Fibroblast of pulmonary artery (primary cell): ENCODE measurements around the gene DPYSL5.

Experiments used
- DNase-seq: peaks from one replicate; pipeline ENCODE4 v3.0.0-alpha.2; 2010; ENCODE audit warnings: low read depth
- H3K4me3 ChIP-seq: replicated peaks from 2 replicates; pipeline ENCODE4 v1.5.1; 2011; ENCODE audit warnings: low read depth, mild to moderate bottlenecking, control low read depth, low read length, moderate library complexity
- TF ChIP-seq, protein P1 (sequence below): IDR thresholded peaks from 2 replicates; pipeline ENCODE4 v1.5.1; 2011; ENCODE audit warnings: mild to moderate bottlenecking, control low read depth, low read length, inconsistent platforms; ENCODE audit errors: missing control alignments

Gene DPYSL5

DNA sequence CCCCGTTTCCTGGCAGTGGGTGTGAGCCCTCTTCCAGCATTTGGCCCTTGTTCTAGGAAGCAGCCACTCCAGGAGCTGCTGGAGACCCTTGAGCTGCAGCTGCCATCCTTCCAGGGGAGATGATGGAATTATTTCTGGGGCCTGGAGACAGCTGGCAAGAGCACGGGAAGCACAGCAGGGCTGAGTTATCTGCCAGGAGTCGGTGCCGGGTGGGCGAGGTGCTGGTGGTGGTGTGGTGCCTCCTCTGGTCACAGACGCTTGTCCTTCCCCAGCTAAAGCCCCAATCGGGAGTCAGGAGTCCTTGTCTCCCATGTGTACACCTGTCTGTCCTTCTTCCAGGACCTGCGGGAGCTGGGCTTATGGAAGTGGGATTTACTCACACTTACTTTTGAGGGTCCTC is 36.0 kb downstream of the DPYSL5 start:
- TF ChIP-seq, protein P1, sequence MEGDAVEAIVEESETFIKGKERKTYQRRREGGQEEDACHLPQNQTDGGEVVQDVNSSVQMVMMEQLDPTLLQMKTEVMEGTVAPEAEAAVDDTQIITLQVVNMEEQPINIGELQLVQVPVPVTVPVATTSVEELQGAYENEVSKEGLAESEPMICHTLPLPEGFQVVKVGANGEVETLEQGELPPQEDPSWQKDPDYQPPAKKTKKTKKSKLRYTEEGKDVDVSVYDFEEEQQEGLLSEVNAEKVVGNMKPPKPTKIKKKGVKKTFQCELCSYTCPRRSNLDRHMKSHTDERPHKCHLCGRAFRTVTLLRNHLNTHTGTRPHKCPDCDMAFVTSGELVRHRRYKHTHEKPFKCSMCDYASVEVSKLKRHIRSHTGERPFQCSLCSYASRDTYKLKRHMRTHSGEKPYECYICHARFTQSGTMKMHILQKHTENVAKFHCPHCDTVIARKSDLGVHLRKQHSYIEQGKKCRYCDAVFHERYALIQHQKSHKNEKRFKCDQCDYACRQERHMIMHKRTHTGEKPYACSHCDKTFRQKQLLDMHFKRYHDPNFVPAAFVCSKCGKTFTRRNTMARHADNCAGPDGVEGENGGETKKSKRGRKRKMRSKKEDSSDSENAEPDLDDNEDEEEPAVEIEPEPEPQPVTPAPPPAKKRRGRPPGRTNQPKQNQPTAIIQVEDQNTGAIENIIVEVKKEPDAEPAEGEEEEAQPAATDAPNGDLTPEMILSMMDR: no peak
- DNase-seq: no peak
- H3K4me3 ChIP-seq: no peak overlapping the region

DNA sequence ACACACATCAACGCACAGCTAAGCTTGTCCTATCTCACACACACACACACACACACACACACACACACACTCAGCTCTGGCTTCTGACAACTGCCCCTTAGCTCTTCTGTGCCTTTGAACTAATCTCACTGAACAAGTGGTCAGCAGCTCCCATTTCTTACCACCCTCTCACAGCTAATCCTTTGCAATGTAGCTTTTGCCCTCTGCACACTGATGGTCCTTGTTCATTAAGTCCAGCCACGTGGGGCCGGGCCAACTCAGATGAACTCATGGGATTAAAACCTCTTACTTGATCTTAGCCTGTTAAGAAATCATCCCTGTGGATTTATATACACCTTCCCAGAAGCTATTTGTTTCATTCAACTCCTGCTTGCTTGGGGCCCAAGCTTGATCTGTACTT is 36.6 kb downstream of the DPYSL5 start:
- H3K4me3 ChIP-seq: no peak overlapping the region
- TF ChIP-seq, protein P1: no peak
- DNase-seq: no peak

DNA sequence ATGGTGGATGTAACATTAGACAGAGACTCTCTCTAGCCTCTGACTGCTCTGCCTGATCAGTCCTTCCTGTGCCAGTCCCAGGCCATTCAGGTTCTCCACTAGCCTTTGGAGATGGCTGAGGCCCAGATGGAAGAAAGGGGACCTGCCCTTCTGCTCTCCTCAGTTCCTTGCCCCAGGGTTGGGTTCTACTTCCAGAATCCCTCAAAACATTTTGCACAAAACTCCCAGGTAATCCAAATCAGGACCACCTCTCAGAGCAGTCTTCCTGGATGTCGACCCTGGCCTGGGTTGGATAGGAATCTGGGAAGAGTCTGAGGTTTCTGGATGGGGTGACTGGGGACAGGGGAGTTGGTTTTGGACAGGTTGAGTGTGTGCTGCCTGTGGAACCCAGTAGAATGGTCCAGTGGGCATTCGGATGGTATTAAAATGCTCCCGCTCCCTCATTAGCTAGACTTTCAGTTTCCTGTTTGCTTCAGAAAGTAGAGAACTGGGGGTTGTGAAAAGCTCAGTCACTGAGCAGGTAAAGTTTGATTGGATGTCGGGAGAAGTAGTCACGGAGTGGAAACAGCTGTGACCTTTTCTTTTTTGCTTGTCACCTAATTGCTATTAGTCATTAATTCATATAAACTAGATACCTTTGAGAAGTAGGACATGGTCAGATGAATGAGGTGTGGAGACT is 37.9 kb downstream of the DPYSL5 start:
- TF ChIP-seq, protein P1: no peak
- DNase-seq: no peak
- H3K4me3 ChIP-seq: no peak overlapping the region

DNA sequence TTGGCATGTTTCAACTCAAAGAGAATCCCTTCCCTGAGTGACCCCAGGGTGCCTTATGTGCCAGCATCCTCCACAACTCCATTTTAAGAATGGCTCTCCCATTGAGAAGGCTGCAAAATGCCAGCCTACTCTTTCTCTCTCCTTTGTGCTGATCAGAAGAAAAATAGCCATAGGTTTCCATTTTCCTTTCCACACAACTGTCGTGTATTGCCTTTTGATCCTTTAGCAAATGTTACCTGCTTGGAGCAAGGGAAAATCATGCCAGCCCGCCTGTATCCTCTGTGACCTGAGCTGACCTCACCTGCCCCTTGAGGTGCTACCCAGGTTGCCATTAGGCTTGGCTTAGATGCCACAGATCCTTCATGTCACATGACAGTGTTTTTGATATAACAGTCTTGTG is 38.8 kb downstream of the DPYSL5 start:
- DNase-seq: no peak
- TF ChIP-seq, protein P1: no peak
- no peak overlapping the region for H3K4me3 ChIP-seq

DNA sequence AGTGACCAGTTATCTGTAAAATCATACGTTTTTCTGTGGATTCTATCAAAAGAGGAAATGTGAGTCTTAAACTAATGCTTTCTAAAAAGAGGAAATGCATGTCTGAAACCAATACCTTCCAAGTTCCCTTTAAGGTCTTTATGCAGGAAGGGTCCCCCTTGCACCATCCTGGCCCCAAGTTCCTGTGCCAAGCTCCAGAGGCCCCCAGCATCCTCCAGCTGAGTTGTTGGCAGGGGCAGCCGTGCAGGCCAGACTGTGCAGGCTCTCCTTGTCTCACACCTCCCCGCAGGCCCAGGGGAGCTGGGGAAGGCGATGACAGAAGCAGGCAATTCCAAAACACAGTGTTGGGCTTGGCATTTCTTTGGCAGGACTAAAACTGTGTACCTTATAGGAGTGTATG is 39.2 kb downstream of the DPYSL5 start:
- DNase-seq: no peak
- TF ChIP-seq, protein P1: no peak
- H3K4me3 ChIP-seq: no peak overlapping the region

DNA sequence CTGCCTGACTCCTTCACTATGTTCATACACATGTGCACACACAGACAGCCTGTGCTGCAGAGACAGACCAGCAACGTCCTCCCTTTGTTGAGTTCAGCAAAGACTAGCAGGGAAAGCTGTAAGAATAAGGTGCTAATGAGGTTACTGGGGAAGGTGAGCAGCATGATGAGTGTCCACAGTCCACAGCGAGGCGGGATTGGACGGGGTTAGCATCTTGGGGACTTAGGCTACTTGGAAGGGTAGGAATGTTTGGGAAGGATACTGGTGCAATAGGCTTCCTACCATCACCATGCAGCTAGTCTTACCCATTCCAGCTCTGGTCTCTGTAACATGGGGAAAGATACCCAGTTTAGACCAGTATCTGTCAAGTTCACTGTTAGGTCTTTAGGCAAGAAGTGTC is 41.9 kb downstream of the DPYSL5 start:
- no peak for DNase-seq
- TF ChIP-seq, protein P1: no peak
- no peak overlapping the region for H3K4me3 ChIP-seq

DNA sequence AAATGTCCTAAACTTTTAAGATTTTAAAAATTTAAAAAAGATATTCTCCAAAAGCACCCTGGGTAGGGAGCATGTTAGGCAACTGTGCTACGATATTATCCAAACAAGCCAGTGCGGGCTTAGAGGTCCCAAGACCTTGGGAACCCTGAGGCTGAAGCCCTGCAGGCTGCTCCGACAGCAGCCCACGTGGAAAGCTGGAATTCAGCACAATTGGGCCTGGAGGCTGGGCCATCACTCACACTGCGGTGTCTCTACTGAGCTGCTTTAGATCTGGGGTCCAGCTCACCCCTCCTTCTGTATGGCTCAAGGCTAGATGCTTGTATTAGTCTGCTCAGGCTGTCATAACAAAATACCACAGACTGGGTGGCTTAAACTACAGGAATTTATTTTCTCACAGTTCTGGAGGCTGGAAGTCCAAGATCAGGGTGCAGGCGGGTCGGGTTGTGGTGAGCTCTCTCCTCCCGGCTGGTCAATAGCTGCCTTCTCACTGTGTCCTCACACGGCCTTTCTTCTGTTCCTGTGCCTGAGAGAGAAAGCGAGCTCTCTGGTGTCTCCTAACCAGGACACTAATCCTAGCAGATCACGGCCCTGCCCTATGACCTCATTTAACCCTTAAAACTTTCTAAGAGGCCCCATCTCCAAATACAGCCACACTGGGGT is 42.5 kb downstream of the DPYSL5 start:
- TF ChIP-seq, protein P1: no peak
- no peak for DNase-seq
- no peak overlapping the region for H3K4me3 ChIP-seq
